ENCODE results near the gene ALDH3A2. TPM values are rescaled to one million over a fixed set of nuclear protein-coding genes. Genes with fewer than 3 reads are reported as not detected.
"Not testable (repeated sequence)": the region's sequence is repeated elsewhere in the genome, so short reads cannot be mapped to it uniquely, and the experiment has no call there.

Gene ALDH3A2
- total RNA-seq, 3 donors from 2014 or later: 123 to 141 (median 137) TPM

- H3K4me1 ChIP-seq: no peaks in the 10 kb centered on the region
- no peaks in the 10 kb centered on the region for H3K36me3 ChIP-seq
- intact Hi-C loops (cut with DNase I; ENCODE audit: low total_unique reads): no loop called here
These were observed 29.3 kb downstream of the ALDH3A2 start for GRCh38 chr17:19677736-19678379.

GRCh38 chr17:19678581-19679453, 30.3 kb downstream of the ALDH3A2 start:
- Histone ChIP-seq H3K36me3 (no peaks in the 10 kb centered on the region), H3K9me3 (no peaks in the 10 kb centered on the region), H3K4me1 (no peaks in the 10 kb centered on the region), H3K27me3 (no peaks in the 10 kb centered on the region), H3K27ac (no peak overlapping the region), H3K4me3 (no peak overlapping the region)
- TF ChIP-seq POLR2AphosphoS5 (IDR thresholded peaks at IDR 0.05) (no peak), POLR2A (IDR thresholded peaks at IDR 0.05) (no peak), CTCF (IDR thresholded peaks at IDR 0.05) (no peak)
- intact Hi-C loops (cut with DNase I; ENCODE audit: low total_unique reads): no loop called here
- DNase-seq (ENCODE audit: low spot score in 2 of 2): no peak

More at GRCh38 chr17:19677736-19678379, 29.3 kb downstream of the ALDH3A2 start:
- no peak for TF ChIP-seq POLR2AphosphoS5 (IDR thresholded peaks at IDR 0.05)
- TF ChIP-seq POLR2A (IDR thresholded peaks at IDR 0.05): no peak
- TF ChIP-seq CTCF (IDR thresholded peaks at IDR 0.05): no peak
- H3K9me3 ChIP-seq: no peaks in the 10 kb centered on the region
- no peak overlapping the region for H3K27ac ChIP-seq
- no peak for DNase-seq (ENCODE audit: low spot score in 2 of 2)
- H3K27me3 ChIP-seq: no peaks in the 10 kb centered on the region
- no peak overlapping the region for H3K4me3 ChIP-seq

- no peaks in the 10 kb centered on the region for H3K27me3 ChIP-seq
- no peaks in the 10 kb centered on the region for H3K9me3 ChIP-seq
- intact Hi-C loops (cut with DNase I; ENCODE audit: low total_unique reads): no loop called here
- H3K4me1 ChIP-seq: no peaks in the 10 kb centered on the region
- H3K36me3 ChIP-seq: no peaks in the 10 kb centered on the region
- TF ChIP-seq CTCF (IDR thresholded peaks at IDR 0.05) (no peak), POLR2A (IDR thresholded peaks at IDR 0.05) (no peak), POLR2AphosphoS5 (IDR thresholded peaks at IDR 0.05) (no peak)
- no peak overlapping the region for H3K4me3 ChIP-seq
- DNase-seq (ENCODE audit: low spot score in 2 of 2): no peak
- H3K27ac ChIP-seq: no peak overlapping the region
These were observed 34.6 kb downstream of the ALDH3A2 start for GRCh38 chr17:19683117-19683516.

GRCh38 chr17:19684909-19685580, 36.5 kb downstream of the ALDH3A2 start:
- H3K9me3 ChIP-seq; intact Hi-C loops (cut with DNase I; ENCODE audit: low total_unique reads); DNase-seq (ENCODE audit: low spot score in 2 of 2); H3K27me3 ChIP-seq; H3K36me3 ChIP-seq; H3K27ac ChIP-seq; H3K4me3 ChIP-seq; H3K4me1 ChIP-seq: not testable (repeated sequence)

GRCh38 chr17:19686400-19687090, 38.0 kb downstream of the ALDH3A2 start:
- intact Hi-C loops (cut with DNase I; ENCODE audit: low total_unique reads): no loop called here
- no peak overlapping the region for H3K4me3 ChIP-seq
- DNase-seq (ENCODE audit: low spot score in 2 of 2): no peak
- TF ChIP-seq POLR2AphosphoS5 (IDR thresholded peaks at IDR 0.05) (no peak), CTCF (IDR thresholded peaks at IDR 0.05) (no peak), POLR2A (IDR thresholded peaks at IDR 0.05) (no peak)
- H3K4me1 ChIP-seq: no peaks in the 10 kb centered on the region
- H3K27me3 ChIP-seq: no peaks in the 10 kb centered on the region
- no peak overlapping the region for H3K27ac ChIP-seq
- H3K36me3 ChIP-seq: no peaks in the 10 kb centered on the region
- no peaks in the 10 kb centered on the region for H3K9me3 ChIP-seq
